GM12891 (cell line): Measurements from ENCODE around the gene SPR.
A peak's percentile ranks its signal among the peaks of the same experiment; 100 is the strongest.

Source experiments
- DNase-seq: peaks from one replicate; pipeline ENCODE4 v3.0.0; 2011; ENCODE audit warnings: low spot score; ENCODE audit not compliant: insufficient read length
- FAIRE-seq: peaks from 2 replicates; lab custom pipeline; 2011; peaks lifted over from hg19 to GRCh38; lab: Jason Lieb, UNC
- PAX5 ChIP-seq: IDR thresholded peaks from 2 replicates; pipeline ENCODE4 v1.6.1; 2011; ENCODE audit warnings: low read length, moderate library complexity, mild to moderate bottlenecking; ENCODE audit not compliant: insufficient read depth, severe bottlenecking
- POLR2A ChIP-seq: IDR thresholded peaks from 2 replicates; pipeline ENCODE4 v1.6.1; 2011; ENCODE audit warnings: low read depth, low read length, control low read depth
- POLR2AphosphoS5 ChIP-seq: IDR thresholded peaks from 2 replicates; pipeline ENCODE4 v1.6.1; 2011; ENCODE audit warnings: low read depth, low read length, control low read depth
- POU2F2 ChIP-seq: IDR thresholded peaks from 2 replicates; pipeline ENCODE4 v1.6.1; 2011; ENCODE audit warnings: low read depth, mild to moderate bottlenecking, control low read depth, low read length, moderate library complexity
- SPI1 ChIP-seq: IDR thresholded peaks from 2 replicates; pipeline ENCODE4 v1.6.1; 2011; ENCODE audit warnings: low read depth, low read length, control low read depth
- TAF1 ChIP-seq: IDR thresholded peaks from 2 replicates; pipeline ENCODE4 v1.6.1; 2011; ENCODE audit warnings: low read depth, low read length, control low read depth

SPR gene

GRCh38 chr2:72927619-72928550 lies 40.7 kb downstream of the SPR start:
- DNase-seq, result no peak
- no peak for FAIRE-seq

GRCh38 chr2:72929010-72929409 lies 41.8 kb downstream of the SPR start:
- no peak for FAIRE-seq
- TF ChIP-seq POU2F2 (no peak), SPI1 (no peak), POLR2A (no peak), TAF1 (no peak), POLR2AphosphoS5 (no peak)
- DNase-seq, result no peak

More at GRCh38 chr2:72927619-72928550, 40.7 kb downstream of the SPR start:
- no peak for TF ChIP-seq SPI1
- TF ChIP-seq POU2F2, result no peak
- TF ChIP-seq POLR2AphosphoS5, result no peak
- TF ChIP-seq PAX5, result no peak
- TF ChIP-seq POLR2A, result no peak
- TF ChIP-seq TAF1, result no peak

- FAIRE-seq (no peak), DNase-seq (no peak)
- TF ChIP-seq POLR2AphosphoS5 (no peak), POLR2A (no peak), SPI1 (no peak), TAF1 (no peak), PAX5 (no peak), POU2F2 (no peak)
These were observed 44.2 kb downstream of the SPR start for GRCh38 chr2:72931280-72931910.

GRCh38 chr2:72932045-72932740 lies 45.0 kb downstream of the SPR start:
- DNase-seq, result no peak

GRCh38 chr2:72932805-72933204 lies 45.6 kb downstream of the SPR start:
- no peak for DNase-seq
- FAIRE-seq, result no peak
- TF ChIP-seq POU2F2 (no peak), TAF1 (no peak), PAX5 (no peak), SPI1 (no peak), POLR2A (no peak), POLR2AphosphoS5 (no peak)

More at GRCh38 chr2:72932045-72932740, 45.0 kb downstream of the SPR start:
- TF ChIP-seq PAX5, result no peak
- TF ChIP-seq TAF1, result no peak
- TF ChIP-seq POLR2AphosphoS5, result no peak
- TF ChIP-seq POLR2A, result no peak
- TF ChIP-seq POU2F2, result no peak
- TF ChIP-seq SPI1, result no peak
- no peak for FAIRE-seq

- TF ChIP-seq PAX5 (no peak), TAF1 (no peak), SPI1 (no peak), POLR2AphosphoS5 (no peak), POU2F2 (no peak), POLR2A (no peak)
- FAIRE-seq (no peak), DNase-seq (no peak)
These were observed 46.0 kb downstream of the SPR start for GRCh38 chr2:72933207-72933606.

GRCh38 chr2:72933646-72934151 lies 46.5 kb downstream of the SPR start:
- TF ChIP-seq SPI1, result no peak
- no peak for TF ChIP-seq POU2F2
- TF ChIP-seq TAF1, result no peak
- no peak for TF ChIP-seq POLR2AphosphoS5
- TF ChIP-seq POLR2A, result no peak
- TF ChIP-seq PAX5, result no peak
- DNase-seq, result no peak
- FAIRE-seq, result no peak

- TF ChIP-seq PAX5 (no peak), POU2F2 (no peak), POLR2A (no peak), SPI1 (no peak), POLR2AphosphoS5 (no peak)
- DNase-seq (no peak), FAIRE-seq (peak; percentile 40)
These were observed 47.7 kb downstream of the SPR start for GRCh38 chr2:72934683-72935610.

GRCh38 chr2:72935611-72935957 lies 48.4 kb downstream of the SPR start:
- FAIRE-seq (no peak), DNase-seq (no peak)
- TF ChIP-seq PAX5, result no peak
- TF ChIP-seq POU2F2, result no peak
- TF ChIP-seq POLR2AphosphoS5, result no peak
- no peak for TF ChIP-seq POLR2A
- TF ChIP-seq TAF1, result no peak
- TF ChIP-seq SPI1, result no peak
